Gastrocnemius medialis (tissue), 4 donors: ENCODE results near the gene LETMD1. TPM values are rescaled to one million over a fixed set of nuclear protein-coding genes. Genes with fewer than 3 reads are reported as not detected.

ENCODE experiments used
- ATAC-seq, 2 donors: fragments of 150-250 bp; one replicate each; pipeline ENCODE4 v1.9.1; 2016
- DNase-seq, 2 donors: peaks; one replicate each; pipeline ENCODE4 v3.0.0-alpha.2; 2019
- H3K27ac ChIP-seq, 4 donors: fragments of 200-600 bp; sonication (generic); 1 replicate in 1 of 4; 2 replicates in 3 of 4; pipeline ENCODE4 v1.5.1; 2016 to 2018; ENCODE audit warnings: mild to moderate bottlenecking in 2 of 4, moderate library complexity in 1 of 4
- H3K27me3 ChIP-seq, 3 donors: fragments of 200-600 bp; sonication (generic) in 2 of 3; 1 replicate in 1 of 3; 2 replicates in 2 of 3; pipeline versions ENCODE4 v1.5.1 to v1.6.0; 2016 to 2019; ENCODE audit warnings: mild to moderate bottlenecking in 1 of 3, moderate library complexity in 1 of 3
- H3K36me3 ChIP-seq, 2 donors: fragments of 200-600 bp; sonication (generic) in 1 of 2; one replicate each; pipeline ENCODE4 v1.5.1; 2017 to 2018
- H3K4me1 ChIP-seq, 2 donors: fragments of 200-600 bp; sonication (generic) in 1 of 2; one replicate each; pipeline ENCODE4 v1.5.1; 2016 to 2017; ENCODE audit warnings: mild to moderate bottlenecking in 2 of 2
- H3K4me3 ChIP-seq, 4 donors: fragments of 200-600 bp; sonication (generic) in 3 of 4; 1 replicate in 1 of 4; 2 replicates in 3 of 4; pipeline ENCODE4 v1.5.1; 2016 to 2019; ENCODE audit warnings: mild to moderate bottlenecking in 2 of 4
- H3K9me3 ChIP-seq, 3 donors: fragments of 200-600 bp; sonication (generic) in 2 of 3; 1 replicate in 1 of 3; 2 replicates in 2 of 3; pipeline ENCODE4 v1.5.1; 2016 to 2019
- CTCF ChIP-seq, 5 experiments: fragments of 450-650 bp in 3 of 5; fragments of 200-600 bp in 2 of 5; sonication (generic) in 2 of 5; IDR thresholded peaks in 4 of 5; conservative IDR thresholded peaks in 1 of 5; 1 replicate in 4 of 5; 2 replicates in 1 of 5; pipeline ENCODE4 v1.5.1; 2016 to 2019; ENCODE audit warnings: antibody characterized with exemption in 5 of 5, mild to moderate bottlenecking in 3 of 5, moderate library complexity in 3 of 5
- POLR2A ChIP-seq, 2 donors: fragments of 450-650 bp; IDR thresholded peaks; one replicate each; pipeline ENCODE4 v1.6.1; 2017; ENCODE audit warnings: antibody characterized with exemption in 2 of 2, mild to moderate bottlenecking in 2 of 2, moderate library complexity in 2 of 2
- in situ Hi-C, 4 donors: fragments of 200-750 bp; cut with MboI; loops; one replicate each; pipeline versions ENCODE4 v1.15.0 to v1.8.0; 2017; ENCODE audit warnings: low sequenced_read_pairs in 4 of 4
- intact Hi-C: fragments of 100-400 bp; cut with DNase I; formaldehyde crosslinking; loops from one replicate; pipeline ENCODE4 v1.15.1; 2023; ENCODE audit warnings: low total_unique reads
- total RNA-seq, 4 donors: library from RNA; depleted of rRNA; stranded (reverse); fragments of >200 nt; gene quantifications; one replicate each; pipeline versions ENCODE4 v1.1.0 to v1.2.3, GENCODE V29; 2016

Gene LETMD1
- total RNA-seq, 4 donors from 2014 or later: 22.5 to 42.4 (median 29.8) TPM

DNA sequence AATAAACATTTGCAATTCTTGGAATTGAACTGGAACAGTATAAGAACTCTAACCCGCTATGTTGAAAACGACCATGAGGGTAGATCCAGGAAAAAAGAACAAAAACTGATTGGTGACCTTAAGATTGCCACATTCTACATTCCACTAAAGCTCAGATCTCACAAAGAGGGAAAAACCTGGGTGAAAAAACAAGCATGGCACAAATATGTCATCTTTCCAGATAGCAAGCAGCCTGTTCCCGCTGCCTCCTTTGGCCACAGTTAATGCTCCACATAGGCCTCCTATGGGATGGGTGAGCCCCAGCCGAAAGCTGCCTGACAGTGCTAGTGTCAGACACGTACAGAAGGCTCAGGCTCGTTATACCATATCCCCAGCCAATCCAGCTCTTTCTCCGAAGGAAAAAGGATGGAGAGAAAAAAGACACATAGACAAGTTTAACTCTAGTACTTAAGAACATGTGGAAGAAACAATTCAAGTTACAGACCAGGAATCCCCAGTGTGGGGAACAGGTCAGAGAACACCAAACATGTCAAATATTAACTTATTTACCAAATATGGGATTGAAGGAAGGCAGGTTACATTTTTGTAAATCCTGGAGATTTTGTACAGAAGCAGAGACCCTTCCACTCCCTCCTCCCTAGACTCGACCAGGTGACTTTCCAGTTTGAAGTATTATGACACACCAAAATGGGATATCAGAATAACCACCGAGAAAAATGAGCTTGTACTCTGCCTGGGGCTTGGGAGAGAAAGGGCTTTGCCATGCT lies 14.7 kb downstream of the LETMD1 start:
- no peaks in the 10 kb centered on the region for H3K9me3 ChIP-seq
- no peak for DNase-seq
- H3K36me3 ChIP-seq: peaks cover 0 to 86% of the 10 kb centered on the region in 2 donors
- no peak overlapping the region for H3K4me3 ChIP-seq
- intact Hi-C loops: no loop called here
- no peak for TF ChIP-seq CTCF (IDR thresholded peaks at IDR 0.05 in 4 of 5, conservative IDR thresholded peaks at IDR 0.05 in 1 of 5)
- no peaks in the 10 kb centered on the region for H3K4me1 ChIP-seq
- no peak for ATAC-seq
- H3K27me3 ChIP-seq: no peaks in the 10 kb centered on the region
- H3K27ac ChIP-seq: peak overlapping the region in 1 of 4 donors; percentile 38
- in situ Hi-C loops: no loop called here

GRCh38 chr12:51065530-51065929 lies 17.4 kb downstream of the LETMD1 start:
- Histone ChIP-seq H3K36me3 (peaks cover 0 to 70% of the 10 kb centered on the region in 2 donors), H3K27me3 (no peaks in the 10 kb centered on the region), H3K9me3 (no peaks in the 10 kb centered on the region), H3K4me1 (peaks cover 0 to 6% of the 10 kb centered on the region in 2 donors), H3K27ac (no peak overlapping the region), H3K4me3 (no peak overlapping the region)
- DNase-seq: no peak
- in situ Hi-C loops (no loop called here), intact Hi-C loops (no loop called here)
- ATAC-seq: no peak
- TF ChIP-seq POLR2A (IDR thresholded peaks at IDR 0.05) (no peak), CTCF (IDR thresholded peaks at IDR 0.05 in 4 of 5, conservative IDR thresholded peaks at IDR 0.05 in 1 of 5) (no peak)

DNA sequence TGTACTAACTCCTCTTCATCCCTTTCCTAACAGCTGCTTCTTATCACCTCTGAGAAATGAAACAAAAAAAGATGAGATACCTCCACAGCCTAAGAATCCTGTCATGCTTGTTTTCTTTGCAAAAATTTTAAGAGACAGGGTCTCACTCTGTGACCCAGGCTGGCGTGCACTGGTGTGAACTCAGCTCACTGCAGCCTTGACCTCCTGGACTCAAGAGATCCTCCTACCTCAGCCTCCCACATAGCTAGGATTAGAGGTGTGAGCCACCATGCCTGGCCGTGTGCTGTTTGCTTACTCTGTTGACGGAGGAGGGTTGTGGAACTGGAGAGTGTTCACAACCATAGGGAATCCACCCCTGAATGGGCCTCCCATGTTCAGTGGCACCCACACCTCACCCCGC lies 19.1 kb downstream of the LETMD1 start:
- TF ChIP-seq CTCF (IDR thresholded peaks at IDR 0.05 in 4 of 5, conservative IDR thresholded peaks at IDR 0.05 in 1 of 5) (no peak), POLR2A (IDR thresholded peaks at IDR 0.05) (no peak)
- DNase-seq (no peak), ATAC-seq (no peak)
- Histone ChIP-seq H3K27me3 (no peaks in the 10 kb centered on the region), H3K9me3 (no peaks in the 10 kb centered on the region), H3K36me3 (peaks cover 0 to 70% of the 10 kb centered on the region in 2 donors), H3K27ac (no peak overlapping the region), H3K4me1 (peaks cover 0 to 6% of the 10 kb centered on the region in 2 donors), H3K4me3 (no peak overlapping the region)
- intact Hi-C loops: no loop called here
- in situ Hi-C loops: no loop called here

GRCh38 chr12:51067771-51068170 lies 19.6 kb downstream of the LETMD1 start:
- intact Hi-C loops: no loop called here
- Histone ChIP-seq H3K36me3 (peaks cover 0 to 68% of the 10 kb centered on the region in 2 donors), H3K9me3 (no peaks in the 10 kb centered on the region), H3K4me3 (no peak overlapping the region), H3K4me1 (peaks cover 0 to 6% of the 10 kb centered on the region in 2 donors), H3K27ac (no peak overlapping the region), H3K27me3 (no peaks in the 10 kb centered on the region)
- no peak for DNase-seq
- TF ChIP-seq CTCF (IDR thresholded peaks at IDR 0.05 in 4 of 5, conservative IDR thresholded peaks at IDR 0.05 in 1 of 5) (no peak), POLR2A (IDR thresholded peaks at IDR 0.05) (no peak)
- no peak for ATAC-seq
- in situ Hi-C loops: no loop called here
